Measurements from ENCODE around the gene CCL2.

DNA sequence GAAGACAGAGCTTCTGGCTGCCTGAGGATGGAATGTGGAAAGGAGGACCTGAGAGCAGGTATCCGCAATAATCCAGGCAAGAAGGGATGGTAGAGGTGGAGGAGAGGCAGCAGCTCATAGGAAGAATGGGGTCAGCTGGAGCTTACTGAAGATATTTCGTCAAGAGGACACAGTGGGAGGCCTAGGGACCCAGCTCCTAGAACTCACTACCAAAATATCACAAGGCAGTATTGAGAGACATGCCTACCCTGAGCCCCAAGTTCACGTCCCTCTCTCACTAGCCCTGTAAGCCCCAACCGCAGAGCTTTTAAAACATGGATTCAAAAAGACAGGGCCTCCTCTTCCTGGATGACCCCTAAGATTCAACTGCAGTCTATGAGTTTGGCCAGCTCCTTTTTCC, 50.0 kb downstream of the CCL2 start:
- TF ChIP-seq, protein P1, sequence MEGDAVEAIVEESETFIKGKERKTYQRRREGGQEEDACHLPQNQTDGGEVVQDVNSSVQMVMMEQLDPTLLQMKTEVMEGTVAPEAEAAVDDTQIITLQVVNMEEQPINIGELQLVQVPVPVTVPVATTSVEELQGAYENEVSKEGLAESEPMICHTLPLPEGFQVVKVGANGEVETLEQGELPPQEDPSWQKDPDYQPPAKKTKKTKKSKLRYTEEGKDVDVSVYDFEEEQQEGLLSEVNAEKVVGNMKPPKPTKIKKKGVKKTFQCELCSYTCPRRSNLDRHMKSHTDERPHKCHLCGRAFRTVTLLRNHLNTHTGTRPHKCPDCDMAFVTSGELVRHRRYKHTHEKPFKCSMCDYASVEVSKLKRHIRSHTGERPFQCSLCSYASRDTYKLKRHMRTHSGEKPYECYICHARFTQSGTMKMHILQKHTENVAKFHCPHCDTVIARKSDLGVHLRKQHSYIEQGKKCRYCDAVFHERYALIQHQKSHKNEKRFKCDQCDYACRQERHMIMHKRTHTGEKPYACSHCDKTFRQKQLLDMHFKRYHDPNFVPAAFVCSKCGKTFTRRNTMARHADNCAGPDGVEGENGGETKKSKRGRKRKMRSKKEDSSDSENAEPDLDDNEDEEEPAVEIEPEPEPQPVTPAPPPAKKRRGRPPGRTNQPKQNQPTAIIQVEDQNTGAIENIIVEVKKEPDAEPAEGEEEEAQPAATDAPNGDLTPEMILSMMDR (conservative IDR thresholded peaks at IDR 0.05; ENCODE audit: low read depth, low read length): no peak
- TF ChIP-seq EZH2phosphoT487 (IDR thresholded peaks at IDR 0.05; ENCODE audit: borderline replicate concordance, low read length): no peak
- no peak for TF ChIP-seq EZH2 (IDR thresholded peaks at IDR 0.05; ENCODE audit: low read length, unreplicated experiment)

Data from PC-3 (cell line).